Measurements from ENCODE around the gene C12orf75.
"Not testable (repeated sequence)": the region's sequence is repeated elsewhere in the genome, so short reads cannot be mapped to it uniquely, and the experiment has no call there.

Gene C12orf75

GRCh38 chr12:105296116-105297089 lies 34.1 kb upstream of the C12orf75 start:
- no peak for TF ChIP-seq CTCF (IDR thresholded peaks at IDR 0.05)
- H3K4me3 ChIP-seq (ENCODE audit: low read depth, low read length): no peak overlapping the region
- no peak overlapping the region for H3K9ac ChIP-seq
- no peak overlapping the region for H3K4me2 ChIP-seq (ENCODE audit: low read length)
- no peaks in the 10 kb centered on the region for H3K27me3 ChIP-seq (ENCODE audit: control insufficient read depth, insufficient read depth, low read length)
- H3K27ac ChIP-seq: no peak overlapping the region
- no peaks in the 10 kb centered on the region for H3K36me3 ChIP-seq (ENCODE audit: control insufficient read depth, insufficient read depth, low read length)
- no peaks in the 10 kb centered on the region for H3K4me1 ChIP-seq
- no peaks in the 10 kb centered on the region for H3K9me3 ChIP-seq (ENCODE audit: control insufficient read depth, low read length)
- no peak overlapping the region for H2AFZ ChIP-seq
- H3K79me2 ChIP-seq: no peaks in the 10 kb centered on the region

DNA sequence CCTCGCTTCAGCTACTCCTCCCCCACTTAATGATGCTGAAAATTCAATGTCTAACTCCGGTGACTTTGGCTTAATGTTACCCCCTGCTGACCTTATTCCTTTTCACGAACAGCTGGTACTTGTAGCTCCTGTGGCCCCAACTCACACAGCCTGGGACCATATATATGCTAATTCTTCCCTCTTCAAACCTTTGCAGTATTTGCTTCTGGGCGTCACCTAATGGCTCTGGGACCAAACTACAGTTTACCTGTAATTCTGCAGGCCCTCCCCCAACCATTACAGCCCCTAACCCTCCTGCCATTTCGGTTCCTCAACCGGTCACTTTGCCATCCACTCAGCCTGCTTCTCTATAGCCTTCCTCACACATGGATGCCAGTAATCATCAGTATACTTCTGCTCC lies 29.6 kb upstream of the C12orf75 start:
- no peaks in the 10 kb centered on the region for H3K79me2 ChIP-seq
- no peaks in the 10 kb centered on the region for H3K9me3 ChIP-seq (ENCODE audit: control insufficient read depth, low read length)
- H3K27me3 ChIP-seq (ENCODE audit: control insufficient read depth, insufficient read depth, low read length): no peaks in the 10 kb centered on the region
- no peaks in the 10 kb centered on the region for H3K4me1 ChIP-seq
- no peak overlapping the region for H3K9ac ChIP-seq
- TF ChIP-seq CTCF (IDR thresholded peaks at IDR 0.05): no peak
- no peak overlapping the region for H3K4me3 ChIP-seq (ENCODE audit: low read depth, low read length)
- no peak overlapping the region for H3K4me2 ChIP-seq (ENCODE audit: low read length)
- no peak overlapping the region for H3K27ac ChIP-seq
- H2AFZ ChIP-seq: no peak overlapping the region
- H3K36me3 ChIP-seq (ENCODE audit: control insufficient read depth, insufficient read depth, low read length): no peaks in the 10 kb centered on the region

- H2AFZ ChIP-seq: no peak overlapping the region
- H3K27me3 ChIP-seq (ENCODE audit: control insufficient read depth, insufficient read depth, low read length): no peaks in the 10 kb centered on the region
- no peaks in the 10 kb centered on the region for H3K9me3 ChIP-seq (ENCODE audit: control insufficient read depth, low read length)
- H3K79me2 ChIP-seq: no peaks in the 10 kb centered on the region
- no peaks in the 10 kb centered on the region for H3K36me3 ChIP-seq (ENCODE audit: control insufficient read depth, insufficient read depth, low read length)
- no peak for TF ChIP-seq CTCF (IDR thresholded peaks at IDR 0.05)
- no peaks in the 10 kb centered on the region for H3K4me1 ChIP-seq
- H3K9ac ChIP-seq: no peak overlapping the region
- no peak overlapping the region for H3K27ac ChIP-seq
- H3K4me3 ChIP-seq (ENCODE audit: low read depth, low read length): no peak overlapping the region
- H3K4me2 ChIP-seq (ENCODE audit: low read length): no peak overlapping the region
Measured at GRCh38 chr12:105301696-105302095, 28.8 kb upstream of the C12orf75 start.

DNA sequence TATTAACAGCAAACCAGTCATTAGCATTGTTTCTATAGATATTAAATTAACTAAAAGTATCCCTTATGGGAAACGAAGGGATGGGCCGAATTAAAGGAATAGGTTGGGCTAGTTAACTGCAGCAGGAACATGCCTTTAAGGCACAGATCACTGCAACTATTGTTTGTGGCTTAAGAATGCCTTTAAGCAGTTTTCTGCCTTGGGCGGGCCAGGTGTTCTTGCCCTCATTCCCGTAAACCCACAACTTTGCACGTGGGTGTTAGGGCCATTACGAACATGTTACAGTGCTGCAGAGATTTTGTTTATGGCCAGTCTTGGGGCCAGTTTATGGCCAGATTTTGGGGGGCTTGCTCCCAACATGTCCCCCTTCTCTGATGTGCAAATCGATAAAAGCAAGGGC lies 27.5 kb upstream of the C12orf75 start:
- H3K4me1 ChIP-seq; H2AFZ ChIP-seq; H3K4me3 ChIP-seq (ENCODE audit: low read depth, low read length); H3K9me3 ChIP-seq (ENCODE audit: control insufficient read depth, low read length); H3K27me3 ChIP-seq (ENCODE audit: control insufficient read depth, insufficient read depth, low read length); H3K27ac ChIP-seq; H3K36me3 ChIP-seq (ENCODE audit: control insufficient read depth, insufficient read depth, low read length); H3K4me2 ChIP-seq (ENCODE audit: low read length); H3K79me2 ChIP-seq; H3K9ac ChIP-seq: not testable (repeated sequence)

GRCh38 chr12:105304626-105305025 lies 25.9 kb upstream of the C12orf75 start:
- not testable (repeated sequence) for H3K9ac ChIP-seq; H3K27ac ChIP-seq; H3K4me3 ChIP-seq (ENCODE audit: low read depth, low read length); H3K36me3 ChIP-seq (ENCODE audit: control insufficient read depth, insufficient read depth, low read length); H3K9me3 ChIP-seq (ENCODE audit: control insufficient read depth, low read length); H3K79me2 ChIP-seq; H2AFZ ChIP-seq; H3K4me1 ChIP-seq; H3K27me3 ChIP-seq (ENCODE audit: control insufficient read depth, insufficient read depth, low read length); H3K4me2 ChIP-seq (ENCODE audit: low read length)

DNA sequence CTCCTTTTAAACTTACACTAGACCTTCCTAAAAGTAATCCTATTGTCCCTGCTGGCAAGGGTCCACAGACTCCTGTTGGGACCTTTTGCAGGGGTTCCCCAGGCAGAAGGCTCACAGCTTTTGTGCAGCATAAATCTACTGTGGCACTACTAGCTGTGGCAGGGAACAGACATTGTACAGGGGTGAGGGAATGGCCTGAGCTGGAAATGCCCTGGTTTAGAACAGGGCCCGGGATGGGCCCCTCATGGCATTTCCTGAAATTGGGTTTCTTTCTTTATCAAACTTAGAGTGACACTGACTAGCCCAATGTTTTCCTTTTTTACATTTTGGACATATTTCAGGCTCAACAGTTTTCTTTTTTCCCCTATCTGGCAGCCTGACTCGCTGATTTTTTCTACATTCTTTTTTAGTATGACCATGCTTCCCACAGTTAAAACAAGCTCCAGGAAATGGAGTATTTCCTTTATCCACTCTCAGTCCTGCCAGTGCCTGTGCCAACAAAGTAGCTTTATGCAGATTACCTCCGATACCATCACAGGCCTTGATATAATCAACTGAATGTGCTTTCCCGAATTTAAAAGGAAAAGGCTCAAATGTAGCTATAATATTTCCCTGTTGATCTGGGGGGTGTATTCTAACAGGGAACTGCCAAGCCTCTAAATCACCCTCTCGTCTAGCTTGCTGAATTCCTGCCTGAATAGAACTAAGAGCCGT lies 22.7 kb upstream of the C12orf75 start:
- not testable (repeated sequence) for H3K4me3 ChIP-seq (ENCODE audit: low read depth, low read length); H3K4me2 ChIP-seq (ENCODE audit: low read length); H3K27ac ChIP-seq; H3K27me3 ChIP-seq (ENCODE audit: control insufficient read depth, insufficient read depth, low read length); H3K4me1 ChIP-seq; H3K9me3 ChIP-seq (ENCODE audit: control insufficient read depth, low read length); H3K9ac ChIP-seq; H3K36me3 ChIP-seq (ENCODE audit: control insufficient read depth, insufficient read depth, low read length); H3K79me2 ChIP-seq; H2AFZ ChIP-seq

GRCh38 chr12:105308839-105309238 lies 21.7 kb upstream of the C12orf75 start:
- H3K9me3 ChIP-seq (ENCODE audit: control insufficient read depth, low read length); H3K27me3 ChIP-seq (ENCODE audit: control insufficient read depth, insufficient read depth, low read length); H3K4me3 ChIP-seq (ENCODE audit: low read depth, low read length); H2AFZ ChIP-seq; H3K9ac ChIP-seq; H3K4me2 ChIP-seq (ENCODE audit: low read length); H3K4me1 ChIP-seq; H3K36me3 ChIP-seq (ENCODE audit: control insufficient read depth, insufficient read depth, low read length); H3K79me2 ChIP-seq; H3K27ac ChIP-seq: not testable (repeated sequence)

DNA sequence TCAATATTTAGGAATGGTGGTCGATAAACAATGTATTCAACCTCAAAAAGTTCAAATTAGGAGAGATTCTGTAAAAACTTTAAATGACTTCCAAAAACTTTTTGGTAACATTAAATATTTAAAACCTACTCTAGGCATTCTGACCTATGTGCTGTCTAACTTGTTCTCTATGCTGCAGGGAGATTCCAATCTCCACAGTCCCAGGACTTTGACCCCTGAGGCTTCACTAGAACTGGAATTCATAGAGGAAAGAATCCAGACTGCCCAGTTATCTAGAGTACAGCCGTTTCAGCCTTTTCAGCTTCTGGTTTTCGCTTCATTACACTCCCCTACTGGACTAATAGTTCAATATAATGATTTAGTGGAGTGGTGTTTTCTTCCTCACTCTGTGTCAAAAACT lies 21.1 kb upstream of the C12orf75 start:
- H3K27ac ChIP-seq; H3K9ac ChIP-seq; H3K4me3 ChIP-seq (ENCODE audit: low read depth, low read length); H3K4me2 ChIP-seq (ENCODE audit: low read length); H3K36me3 ChIP-seq (ENCODE audit: control insufficient read depth, insufficient read depth, low read length); H3K79me2 ChIP-seq; H3K9me3 ChIP-seq (ENCODE audit: control insufficient read depth, low read length); H3K27me3 ChIP-seq (ENCODE audit: control insufficient read depth, insufficient read depth, low read length); H2AFZ ChIP-seq; H3K4me1 ChIP-seq: not testable (repeated sequence)
